ENCODE data around the gene CPSF4. TPM values are rescaled to one million over a fixed set of nuclear protein-coding genes. Genes with fewer than 3 reads are reported as not detected.
"Not testable (repeated sequence)": the region's sequence is repeated elsewhere in the genome, so short reads cannot be mapped to it uniquely, and the experiment has no call there.

Gene CPSF4
- total RNA-seq, 2 donors from 2014 or later = 40.4 to 97.4 TPM

DNA sequence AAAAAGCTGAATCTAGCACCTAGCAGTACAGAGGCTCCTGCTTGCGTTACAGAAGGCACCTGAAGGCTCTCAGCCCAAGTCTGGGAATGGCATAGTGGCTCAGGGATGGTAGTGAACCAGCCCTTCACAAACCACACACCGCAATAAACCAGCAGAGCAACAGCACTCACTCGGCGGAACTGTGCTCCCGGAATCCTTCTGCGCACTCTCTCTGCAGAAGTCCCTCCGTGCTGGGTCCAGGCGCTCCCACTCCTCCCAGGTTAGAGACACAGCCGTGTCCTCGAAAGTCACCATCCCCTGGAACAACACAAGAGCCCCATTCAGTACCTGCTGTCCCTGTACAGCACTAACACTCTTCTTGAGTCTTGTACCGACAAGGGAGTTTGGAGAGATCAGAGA, 59.8 kb downstream of the CPSF4 start:
- peaks cover 4% of the 10 kb centered on the region for H3K4me1 ChIP-seq (replicated peaks)
- no peaks in the 10 kb centered on the region for H3K9me3 ChIP-seq
- H3K27ac ChIP-seq = peak overlapping the region in 1 of 2 donors; percentile 96
- no peaks in the 10 kb centered on the region for H3K27me3 ChIP-seq (replicated peaks; ENCODE audit: insufficient read depth)
- TF ChIP-seq POLR2A (IDR thresholded peaks at IDR 0.05) = no peak
- TF ChIP-seq, protein P1, sequence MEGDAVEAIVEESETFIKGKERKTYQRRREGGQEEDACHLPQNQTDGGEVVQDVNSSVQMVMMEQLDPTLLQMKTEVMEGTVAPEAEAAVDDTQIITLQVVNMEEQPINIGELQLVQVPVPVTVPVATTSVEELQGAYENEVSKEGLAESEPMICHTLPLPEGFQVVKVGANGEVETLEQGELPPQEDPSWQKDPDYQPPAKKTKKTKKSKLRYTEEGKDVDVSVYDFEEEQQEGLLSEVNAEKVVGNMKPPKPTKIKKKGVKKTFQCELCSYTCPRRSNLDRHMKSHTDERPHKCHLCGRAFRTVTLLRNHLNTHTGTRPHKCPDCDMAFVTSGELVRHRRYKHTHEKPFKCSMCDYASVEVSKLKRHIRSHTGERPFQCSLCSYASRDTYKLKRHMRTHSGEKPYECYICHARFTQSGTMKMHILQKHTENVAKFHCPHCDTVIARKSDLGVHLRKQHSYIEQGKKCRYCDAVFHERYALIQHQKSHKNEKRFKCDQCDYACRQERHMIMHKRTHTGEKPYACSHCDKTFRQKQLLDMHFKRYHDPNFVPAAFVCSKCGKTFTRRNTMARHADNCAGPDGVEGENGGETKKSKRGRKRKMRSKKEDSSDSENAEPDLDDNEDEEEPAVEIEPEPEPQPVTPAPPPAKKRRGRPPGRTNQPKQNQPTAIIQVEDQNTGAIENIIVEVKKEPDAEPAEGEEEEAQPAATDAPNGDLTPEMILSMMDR (IDR thresholded peaks at IDR 0.05) = no peak
- TF ChIP-seq POLR2AphosphoS5 (IDR thresholded peaks at IDR 0.05) = no peak
- WGBS = 70% methylated on average over 11 of the region's 11 CpGs
- DNase-seq (ENCODE audit: low spot score) = no peak
- peak overlapping the region; percentile 85 to 90 for H3K4me3 ChIP-seq
- peaks cover 9 to 18% of the 10 kb centered on the region in 2 donors for H3K36me3 ChIP-seq
- intact Hi-C loops (cut with DNase I) = no loop called here

DNA sequence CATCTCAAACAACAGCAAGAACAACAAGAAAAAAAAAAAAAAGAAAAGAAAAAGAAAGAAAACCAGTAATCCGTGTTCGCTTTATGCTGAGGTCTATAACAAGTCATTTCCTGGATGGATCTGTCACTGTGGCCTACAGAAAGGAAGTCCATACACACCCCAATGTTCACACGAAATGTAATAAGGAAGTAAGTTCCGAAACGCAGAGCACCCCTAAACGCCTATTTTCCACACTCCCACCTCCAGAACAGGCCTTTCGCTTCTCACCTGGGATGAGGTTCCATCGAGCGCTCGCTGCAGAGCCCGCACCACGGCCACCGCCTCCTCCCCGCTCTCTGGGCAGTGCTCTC, 60.6 kb downstream of the CPSF4 start:
- under 1% methylated on average over 14 of the region's 14 CpGs for WGBS
- intact Hi-C loops (cut with DNase I) = no loop called here
- Histone ChIP-seq H3K4me1 (replicated peaks) (peaks cover 4% of the 10 kb centered on the region), H3K27me3 (replicated peaks; ENCODE audit: insufficient read depth) (no peaks in the 10 kb centered on the region), H3K27ac (peak overlapping the region; percentile 96), H3K4me3 (peak overlapping the region; percentile 85 to 90), H3K36me3 (peaks cover 1 to 10% of the 10 kb centered on the region in 2 donors), H3K9me3 (no peaks in the 10 kb centered on the region)
- TF ChIP-seq POLR2AphosphoS5 (IDR thresholded peaks at IDR 0.05) (no peak), POLR2A (IDR thresholded peaks at IDR 0.05) (no peak)
- TF ChIP-seq, protein P1 (IDR thresholded peaks at IDR 0.05) = no peak
- no peak for DNase-seq (ENCODE audit: low spot score)

DNA sequence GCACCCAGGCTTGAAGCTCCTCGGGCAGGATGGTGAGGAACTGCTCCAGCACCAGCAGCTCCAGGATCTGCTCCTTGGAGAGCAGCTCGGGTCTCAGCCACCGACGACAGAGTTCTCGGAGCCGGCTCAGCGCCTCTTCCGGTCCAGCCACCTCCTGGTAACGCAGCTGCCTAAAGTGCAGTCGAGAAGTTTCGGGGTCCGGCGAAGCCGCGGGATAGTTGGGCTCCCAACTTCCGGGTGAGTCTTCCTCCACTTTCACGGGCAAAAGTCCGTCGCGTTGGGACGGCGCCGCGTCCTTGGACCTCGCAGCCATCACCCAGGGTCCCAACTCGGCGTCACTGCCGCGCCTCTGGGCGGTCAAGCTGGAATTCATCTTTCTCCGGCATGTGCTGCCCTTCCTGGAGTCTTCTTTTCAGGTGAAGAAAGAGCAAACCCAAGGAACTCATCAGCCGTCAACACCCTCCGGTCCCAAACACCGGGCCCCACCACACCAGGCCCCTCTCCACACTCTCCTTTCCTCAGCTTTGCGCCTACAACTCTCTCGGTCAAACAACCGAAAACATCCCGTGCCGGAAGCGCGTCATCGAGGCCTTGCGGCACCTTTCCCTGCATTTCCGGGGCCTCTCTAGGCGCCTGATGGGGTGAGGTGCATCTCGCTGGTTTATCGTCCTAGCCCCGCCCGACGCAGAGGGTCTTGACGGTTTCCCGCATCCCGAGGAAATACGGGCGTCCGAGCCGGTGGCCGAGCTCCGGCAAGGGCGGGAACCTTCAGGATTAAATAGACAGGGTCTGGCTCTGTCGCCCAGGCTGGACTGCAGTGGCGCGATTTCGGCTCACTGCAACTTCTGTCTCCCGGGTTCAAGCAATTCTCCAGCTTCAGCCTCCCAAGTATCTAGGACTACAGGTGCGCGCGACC, 61.2 kb downstream of the CPSF4 start, which contains the start of gene ZNF394:
Gene ZNF394 (minus strand): TSS at position 561 of the 916 bp plus-strand sequence. CDS start 188 bp downstream, at position 373.
- peak within 1 kb of the TSS; percentile 85 to 90 for H3K4me3 ChIP-seq
- H3K9me3 ChIP-seq = no peaks in the 10 kb centered on the region
- peaks cover 0 to 5% of the 10 kb centered on the region in 2 donors for H3K36me3 ChIP-seq
- peaks cover 4% of the 10 kb centered on the region for H3K4me1 ChIP-seq (replicated peaks)
- H3K27ac ChIP-seq = peak within 1 kb of the TSS; percentile 96
- peak; percentile 92 for DNase-seq (ENCODE audit: low spot score)
- intact Hi-C loops (cut with DNase I) = loop anchor here (5.0 kb wide), 1 partner anchor 52 kb away; the partner anchor contains the start of gene FAM200A
- TF ChIP-seq POLR2AphosphoS5 (IDR thresholded peaks at IDR 0.05) = peak; percentile 99
- TF ChIP-seq POLR2A (IDR thresholded peaks at IDR 0.05) = peak; percentile 68
- TF ChIP-seq, protein P1 (IDR thresholded peaks at IDR 0.05) = peak in 1 of 4 experiments; percentile 19
- under 1% methylated on average over 68 of the region's 68 CpGs for WGBS
- no peaks in the 10 kb centered on the region for H3K27me3 ChIP-seq (replicated peaks; ENCODE audit: insufficient read depth)

DNA sequence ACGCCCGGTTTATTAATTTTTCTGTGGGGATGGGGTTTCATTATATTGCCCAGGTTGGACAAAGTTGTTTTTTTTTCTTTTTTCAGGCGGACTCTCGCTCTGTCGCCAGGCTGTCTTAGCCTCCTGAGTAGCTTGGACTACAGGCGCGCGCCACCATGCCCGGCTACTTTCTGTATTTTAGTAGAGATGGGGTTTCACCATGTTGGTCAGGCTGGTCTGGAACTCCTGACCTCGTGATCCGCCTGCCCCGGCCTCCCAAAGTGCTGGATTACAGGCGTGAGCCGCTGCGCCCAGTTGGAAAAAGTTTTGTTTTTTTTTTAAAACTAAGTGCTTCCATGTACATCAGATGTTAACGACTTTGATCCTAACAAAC, 61.9 kb downstream of the CPSF4 start:
- intact Hi-C loops (cut with DNase I) = loop anchor here (5.0 kb wide), 1 partner anchor 52 kb away; the partner anchor contains the start of gene FAM200A
- Histone ChIP-seq H3K4me1 (replicated peaks) (peaks cover 5% of the 10 kb centered on the region), H3K27ac (peak overlapping the region; percentile 96), H3K27me3 (replicated peaks; ENCODE audit: insufficient read depth) (no peaks in the 10 kb centered on the region), H3K36me3 (peaks cover 0 to 5% of the 10 kb centered on the region in 2 donors), H3K9me3 (no peaks in the 10 kb centered on the region), H3K4me3 (peak overlapping the region; percentile 85 to 90)
- WGBS = 51% methylated on average over 16 of the region's 16 CpGs
- DNase-seq (ENCODE audit: low spot score) = no peak
- TF ChIP-seq, protein P1 (IDR thresholded peaks at IDR 0.05) = no peak
- TF ChIP-seq POLR2AphosphoS5 (IDR thresholded peaks at IDR 0.05) (no peak), POLR2A (IDR thresholded peaks at IDR 0.05) (no peak)

DNA sequence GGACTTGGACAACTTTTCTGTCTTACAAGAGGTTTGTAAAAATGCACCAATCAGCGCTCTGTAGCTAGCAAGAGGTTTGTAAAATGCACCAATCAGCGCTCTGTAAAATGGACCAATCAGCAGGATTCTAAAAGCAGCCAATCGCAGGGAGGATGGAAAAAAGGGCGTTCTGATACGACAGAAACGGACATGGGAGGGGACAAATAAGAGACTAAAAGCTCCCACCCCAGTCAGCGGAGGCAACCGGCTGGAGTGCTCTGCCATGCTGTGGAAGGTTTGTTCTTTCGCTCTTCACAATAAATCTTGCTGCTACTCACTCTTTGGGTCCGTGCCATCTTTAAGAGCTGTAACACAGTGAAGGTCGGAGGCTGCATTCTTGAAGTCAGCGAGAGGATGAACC, 62.5 kb downstream of the CPSF4 start:
- H3K36me3 ChIP-seq; H3K9me3 ChIP-seq; DNase-seq (ENCODE audit: low spot score); H3K4me3 ChIP-seq; H3K27me3 ChIP-seq (replicated peaks; ENCODE audit: insufficient read depth); H3K27ac ChIP-seq: not testable (repeated sequence)
- intact Hi-C loops (cut with DNase I) = loop anchor here (5.0 kb wide), 1 partner anchor 51 kb away; the partner anchor contains the start of gene FAM200A
- H3K4me1 ChIP-seq (replicated peaks) = peaks cover 11% of the 10 kb centered on the region
- 95% methylated on average over 12 of the region's 12 CpGs for WGBS
